ENCODE data around the gene MORN1.

DNA sequence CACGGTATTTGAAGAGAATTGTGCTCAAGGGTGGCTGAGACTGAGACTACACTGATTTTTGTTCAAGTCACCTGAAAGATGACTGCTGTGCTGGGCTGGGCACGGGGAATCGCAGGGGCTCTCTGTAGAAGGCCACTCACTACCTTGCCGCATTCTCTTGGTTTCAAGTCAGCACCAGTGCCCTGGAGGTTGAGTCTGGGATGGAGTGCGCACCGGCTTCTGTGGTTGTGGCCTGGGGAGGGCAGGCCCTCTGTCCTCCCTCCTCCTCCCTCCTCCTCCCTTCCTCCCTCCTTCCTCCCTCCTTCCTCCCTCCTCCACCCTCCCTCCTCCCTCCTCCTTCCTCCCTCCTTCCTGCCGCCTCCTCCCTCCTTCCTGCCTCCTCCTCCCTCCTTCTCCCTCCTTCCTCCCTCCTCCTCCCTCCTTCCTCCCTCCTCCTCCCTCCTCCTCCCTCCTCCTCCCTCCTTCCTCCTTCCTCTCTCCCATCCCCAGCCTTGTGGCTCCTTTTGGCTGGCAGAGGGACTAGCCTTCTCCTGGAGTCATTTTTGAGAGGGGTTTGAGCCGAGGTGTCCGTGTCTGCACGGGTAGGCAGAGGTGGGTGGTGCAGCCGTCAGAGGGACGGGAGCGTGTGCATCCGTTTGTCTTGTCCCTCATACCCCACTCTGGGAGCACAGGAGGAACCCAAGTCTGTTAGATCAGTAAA is 9.7 kb upstream of the MORN1 start:
- TF ChIP-seq EZH2 (IDR thresholded peaks at IDR 0.05; ENCODE audit: low read length) = no peak
- TF ChIP-seq, protein P1, sequence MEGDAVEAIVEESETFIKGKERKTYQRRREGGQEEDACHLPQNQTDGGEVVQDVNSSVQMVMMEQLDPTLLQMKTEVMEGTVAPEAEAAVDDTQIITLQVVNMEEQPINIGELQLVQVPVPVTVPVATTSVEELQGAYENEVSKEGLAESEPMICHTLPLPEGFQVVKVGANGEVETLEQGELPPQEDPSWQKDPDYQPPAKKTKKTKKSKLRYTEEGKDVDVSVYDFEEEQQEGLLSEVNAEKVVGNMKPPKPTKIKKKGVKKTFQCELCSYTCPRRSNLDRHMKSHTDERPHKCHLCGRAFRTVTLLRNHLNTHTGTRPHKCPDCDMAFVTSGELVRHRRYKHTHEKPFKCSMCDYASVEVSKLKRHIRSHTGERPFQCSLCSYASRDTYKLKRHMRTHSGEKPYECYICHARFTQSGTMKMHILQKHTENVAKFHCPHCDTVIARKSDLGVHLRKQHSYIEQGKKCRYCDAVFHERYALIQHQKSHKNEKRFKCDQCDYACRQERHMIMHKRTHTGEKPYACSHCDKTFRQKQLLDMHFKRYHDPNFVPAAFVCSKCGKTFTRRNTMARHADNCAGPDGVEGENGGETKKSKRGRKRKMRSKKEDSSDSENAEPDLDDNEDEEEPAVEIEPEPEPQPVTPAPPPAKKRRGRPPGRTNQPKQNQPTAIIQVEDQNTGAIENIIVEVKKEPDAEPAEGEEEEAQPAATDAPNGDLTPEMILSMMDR (optimal IDR thresholded peaks at IDR 0.05 in 1 of 3, IDR thresholded peaks at IDR 0.05 in 1 of 3, conservative IDR thresholded peaks at IDR 0.05 in 1 of 3; ENCODE audit: extremely low read depth in 1 of 3, insufficient read depth in 2 of 3, low read length in 3 of 3) = no peak
